Loucy (cell line): ENCODE results near the gene SAT2.

Experiments used
- EZH2phosphoT487 ChIP-seq: fragments of 200-600 bp; IDR thresholded peaks from 2 replicates; pipeline ENCODE4 v1.6.1; 2018; ENCODE audit warnings: antibody characterized with exemption, mild to moderate bottlenecking, moderate library complexity, borderline replicate concordance
- TF ChIP-seq, protein P1 (sequence below): fragments of 200-600 bp; sonication (generic); conservative IDR thresholded peaks from 2 replicates; pipeline ENCODE4 v1.5.1; 2014; ENCODE audit warnings: mild to moderate bottlenecking, antibody characterized with exemption, low read length

DNA sequence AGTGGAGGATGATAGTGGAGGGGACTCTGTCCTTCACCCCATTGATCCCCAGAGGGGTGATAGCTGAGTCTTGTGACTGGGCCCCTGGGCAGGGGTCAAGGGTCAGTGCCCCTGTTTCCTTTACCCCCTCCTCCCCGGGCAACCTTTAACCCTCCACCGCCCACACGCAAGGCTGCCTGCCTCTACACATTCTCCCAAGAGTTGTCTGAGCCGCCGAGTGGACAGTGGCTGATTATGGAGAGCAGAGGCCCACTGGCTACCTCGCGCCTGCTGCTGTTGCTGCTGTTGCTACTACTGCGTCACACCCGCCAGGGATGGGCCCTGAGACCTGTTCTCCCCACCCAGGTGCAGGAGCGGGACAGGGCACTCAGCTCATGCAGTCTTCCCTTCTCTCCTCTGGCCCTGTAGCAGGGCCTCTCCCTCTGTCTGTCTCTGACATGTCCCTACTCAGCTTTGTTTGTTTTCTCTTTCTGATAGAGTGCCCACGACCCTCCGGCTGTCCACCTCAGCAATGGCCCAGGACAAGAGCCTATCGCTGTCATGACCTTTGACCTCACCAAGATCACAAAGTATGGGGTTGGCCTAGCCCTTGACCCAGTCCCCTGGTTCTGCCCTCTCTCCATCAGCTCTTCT lies 2.4 kb upstream of the SAT2 start, which contains the start of gene SHBG:
- TF ChIP-seq EZH2phosphoT487: no peak
- TF ChIP-seq, protein P1, sequence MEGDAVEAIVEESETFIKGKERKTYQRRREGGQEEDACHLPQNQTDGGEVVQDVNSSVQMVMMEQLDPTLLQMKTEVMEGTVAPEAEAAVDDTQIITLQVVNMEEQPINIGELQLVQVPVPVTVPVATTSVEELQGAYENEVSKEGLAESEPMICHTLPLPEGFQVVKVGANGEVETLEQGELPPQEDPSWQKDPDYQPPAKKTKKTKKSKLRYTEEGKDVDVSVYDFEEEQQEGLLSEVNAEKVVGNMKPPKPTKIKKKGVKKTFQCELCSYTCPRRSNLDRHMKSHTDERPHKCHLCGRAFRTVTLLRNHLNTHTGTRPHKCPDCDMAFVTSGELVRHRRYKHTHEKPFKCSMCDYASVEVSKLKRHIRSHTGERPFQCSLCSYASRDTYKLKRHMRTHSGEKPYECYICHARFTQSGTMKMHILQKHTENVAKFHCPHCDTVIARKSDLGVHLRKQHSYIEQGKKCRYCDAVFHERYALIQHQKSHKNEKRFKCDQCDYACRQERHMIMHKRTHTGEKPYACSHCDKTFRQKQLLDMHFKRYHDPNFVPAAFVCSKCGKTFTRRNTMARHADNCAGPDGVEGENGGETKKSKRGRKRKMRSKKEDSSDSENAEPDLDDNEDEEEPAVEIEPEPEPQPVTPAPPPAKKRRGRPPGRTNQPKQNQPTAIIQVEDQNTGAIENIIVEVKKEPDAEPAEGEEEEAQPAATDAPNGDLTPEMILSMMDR: no peak
